Suprapubic skin (tissue), 4 donors: Measurements from ENCODE around the gene AMBRA1.

Experiments
- EP300 ChIP-seq: sonication (generic); formaldehyde crosslinking; IDR thresholded peaks from one replicate; pipeline ENCODE4 v1.6.1; 2017; ENCODE audit warnings: antibody characterized with exemption
- POLR2A ChIP-seq, 2 donors: fragments of 450-650 bp; IDR thresholded peaks; one replicate each; pipeline ENCODE4 v1.6.1; 2017; ENCODE audit warnings: antibody characterized with exemption in 2 of 2, mild to moderate bottlenecking in 2 of 2, moderate library complexity in 2 of 2
- POLR2AphosphoS5 ChIP-seq, 3 donors: sonication (generic); formaldehyde crosslinking; IDR thresholded peaks; one replicate each; pipeline ENCODE4 v1.6.1; 2017; ENCODE audit warnings: antibody characterized with exemption in 3 of 3
- TF ChIP-seq, protein P1 (sequence below), 2 donors: fragments of 200-600 bp in 1 of 2; fragments of 450-650 bp in 1 of 2; sonication (generic) in 1 of 2; IDR thresholded peaks; one replicate each; pipeline ENCODE4 v1.5.1; 2016 to 2019; ENCODE audit warnings: antibody characterized with exemption in 2 of 2, mild to moderate bottlenecking in 1 of 2, moderate library complexity in 1 of 2

DNA sequence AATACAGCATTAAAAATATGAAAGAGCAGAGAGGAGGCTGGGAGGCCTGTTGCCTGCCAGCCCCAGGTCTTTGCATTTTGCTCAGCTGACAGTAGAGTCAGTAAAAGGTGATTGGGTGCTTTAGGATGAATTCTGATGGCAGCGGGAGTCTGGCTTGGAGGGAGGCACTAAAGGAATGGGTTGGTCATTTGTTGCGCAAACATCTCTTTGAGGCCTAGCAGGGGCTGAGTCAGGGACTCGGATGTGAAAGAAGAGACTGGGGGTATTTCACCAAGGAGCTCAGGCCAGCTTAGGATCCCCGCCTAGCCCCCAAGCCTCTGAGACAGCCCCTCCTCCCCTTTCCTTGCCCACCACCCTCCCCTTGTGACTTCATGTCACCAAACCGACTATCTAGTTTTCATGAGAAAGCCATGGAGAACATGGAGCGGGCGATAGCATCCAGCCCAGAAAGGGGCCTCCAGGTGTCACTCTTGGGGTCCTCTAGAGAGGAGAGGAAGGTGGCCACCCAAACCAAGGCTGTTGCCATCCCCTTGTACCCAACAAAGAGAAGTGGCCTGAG is 236.8 kb downstream of the AMBRA1 start:
- TF ChIP-seq POLR2AphosphoS5 (IDR thresholded peaks at IDR 0.05) (no peak), POLR2A (IDR thresholded peaks at IDR 0.05) (no peak), EP300 (no peak)
- TF ChIP-seq, protein P1, sequence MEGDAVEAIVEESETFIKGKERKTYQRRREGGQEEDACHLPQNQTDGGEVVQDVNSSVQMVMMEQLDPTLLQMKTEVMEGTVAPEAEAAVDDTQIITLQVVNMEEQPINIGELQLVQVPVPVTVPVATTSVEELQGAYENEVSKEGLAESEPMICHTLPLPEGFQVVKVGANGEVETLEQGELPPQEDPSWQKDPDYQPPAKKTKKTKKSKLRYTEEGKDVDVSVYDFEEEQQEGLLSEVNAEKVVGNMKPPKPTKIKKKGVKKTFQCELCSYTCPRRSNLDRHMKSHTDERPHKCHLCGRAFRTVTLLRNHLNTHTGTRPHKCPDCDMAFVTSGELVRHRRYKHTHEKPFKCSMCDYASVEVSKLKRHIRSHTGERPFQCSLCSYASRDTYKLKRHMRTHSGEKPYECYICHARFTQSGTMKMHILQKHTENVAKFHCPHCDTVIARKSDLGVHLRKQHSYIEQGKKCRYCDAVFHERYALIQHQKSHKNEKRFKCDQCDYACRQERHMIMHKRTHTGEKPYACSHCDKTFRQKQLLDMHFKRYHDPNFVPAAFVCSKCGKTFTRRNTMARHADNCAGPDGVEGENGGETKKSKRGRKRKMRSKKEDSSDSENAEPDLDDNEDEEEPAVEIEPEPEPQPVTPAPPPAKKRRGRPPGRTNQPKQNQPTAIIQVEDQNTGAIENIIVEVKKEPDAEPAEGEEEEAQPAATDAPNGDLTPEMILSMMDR (IDR thresholded peaks at IDR 0.05) = no peak
